Sigmoid colon (tissue), 7 donors: ENCODE results near the gene LINGO1. TPM values are rescaled to one million over a fixed set of nuclear protein-coding genes. Genes with fewer than 3 reads are reported as not detected.

Source experiments
- DNase-seq: peaks from one replicate; pipeline ENCODE4 v3.0.0-alpha.2; 2019
- H3K27ac ChIP-seq, 4 donors: fragments of 200-600 bp; sonication (generic); one replicate each; pipeline ENCODE4 v1.5.1; 2016 to 2019; ENCODE audit warnings: mild to moderate bottlenecking in 1 of 4
- H3K27me3 ChIP-seq, 3 donors: fragments of 200-600 bp; sonication (generic); one replicate each; pipeline ENCODE4 v1.5.1; 2019; ENCODE audit warnings: mild to moderate bottlenecking in 1 of 3
- H3K36me3 ChIP-seq, 4 donors: fragments of 200-600 bp; sonication (generic); one replicate each; pipeline ENCODE4 v1.5.1; 2016 to 2019
- H3K4me1 ChIP-seq, 4 donors: fragments of 200-600 bp; sonication (generic); one replicate each; pipeline ENCODE4 v1.5.1; 2017 to 2019
- H3K4me3 ChIP-seq, 4 donors: fragments of 200-600 bp; sonication (generic); one replicate each; pipeline ENCODE4 v1.5.1; 2017 to 2019; ENCODE audit warnings: mild to moderate bottlenecking in 2 of 4, moderate library complexity in 1 of 4
- H3K9me3 ChIP-seq, 4 donors: fragments of 200-600 bp in 3 of 4; sonication (generic) in 3 of 4; one replicate each; pipeline versions ENCODE4 v1.5.1 to v1.6.1; 2013 to 2019
- EP300 ChIP-seq, 4 donors: sonication (generic); formaldehyde crosslinking; IDR thresholded peaks; one replicate each; pipeline ENCODE4 v1.6.1; 2017; ENCODE audit warnings: antibody characterized with exemption in 4 of 4
- POLR2A ChIP-seq, 2 donors: fragments of 450-650 bp; IDR thresholded peaks; one replicate each; pipeline ENCODE4 v1.6.1; 2016; ENCODE audit warnings: antibody characterized with exemption in 2 of 2, mild to moderate bottlenecking in 2 of 2, moderate library complexity in 2 of 2
- POLR2AphosphoS5 ChIP-seq, 4 donors: sonication (generic); formaldehyde crosslinking; IDR thresholded peaks; one replicate each; pipeline ENCODE4 v1.6.1; 2017; ENCODE audit warnings: antibody characterized with exemption in 4 of 4
- WGBS, 2 donors: extraction: QIAGEN DNeasy Blood & Tissue Kit; methylation state at CpG; one replicate each; pipeline ENCODE4 v1.1.7; 2013; 5-methylcytosine and 5-hydroxymethylcytosine counted together
- intact Hi-C: fragments of 100-400 bp; cut with DNase I; formaldehyde crosslinking; loops from one replicate; pipeline ENCODE4 v1.15.1; 2023
- polyA plus RNA-seq, 3 donors: library from polyadenylated mRNA; stranded (reverse); fragments of 200-250 nt; gene quantifications; one replicate each; pipeline ENCODE4 v1.2.3, GENCODE V29; 2013
- total RNA-seq, 4 donors: library from RNA; depleted of rRNA; stranded (reverse); fragments of >200 nt; gene quantifications; one replicate each; pipeline ENCODE4 v1.1.0, GENCODE V29; 2016
- TF ChIP-seq, protein P1 (sequence below), 4 experiments: fragments of 450-650 bp in 3 of 4; fragments of 200-600 bp in 1 of 4; IDR thresholded peaks; one replicate each; pipeline ENCODE4 v1.5.1; 2016 to 2019; ENCODE audit warnings: antibody characterized with exemption in 4 of 4, mild to moderate bottlenecking in 3 of 4, moderate library complexity in 2 of 4
- donor health status: healthy with polysubstance abuse.
- donor health status: Bipolar disorder and iron deficiency.
- donor health status: healthy.

Gene LINGO1
- total and polyA plus RNA-seq, 7 donors, result under 0.01 to 3.9 (median 0.68) TPM

DNA sequence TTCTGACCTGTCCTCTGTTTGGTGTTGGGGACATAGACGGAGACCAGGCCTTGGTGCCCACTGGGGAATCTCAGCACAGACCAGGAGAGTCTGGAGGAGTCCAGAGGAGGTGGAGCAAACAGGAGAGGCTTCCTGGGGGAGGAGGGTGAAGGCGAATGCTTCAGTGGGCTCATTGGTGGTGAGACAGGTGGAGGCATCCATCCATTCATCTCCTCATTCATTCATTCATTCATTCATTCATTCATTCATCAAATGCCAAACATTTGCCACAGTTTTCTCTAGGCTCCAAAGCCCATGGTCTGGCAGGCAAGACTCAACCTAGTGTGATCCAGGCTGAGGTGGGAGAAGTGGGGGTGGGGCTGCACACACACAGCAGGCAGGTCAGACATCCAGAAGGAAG lies 7.9 kb upstream of the LINGO1 start:
- no peaks in the 10 kb centered on the region for H3K4me1 ChIP-seq
- no peaks in the 10 kb centered on the region for H3K36me3 ChIP-seq
- H3K27ac ChIP-seq, result no peak overlapping the region
- no peak for DNase-seq
- TF ChIP-seq POLR2A (IDR thresholded peaks at IDR 0.05) (no peak), EP300 (IDR thresholded peaks at IDR 0.05) (no peak), POLR2AphosphoS5 (IDR thresholded peaks at IDR 0.05) (no peak)
- TF ChIP-seq, protein P1, sequence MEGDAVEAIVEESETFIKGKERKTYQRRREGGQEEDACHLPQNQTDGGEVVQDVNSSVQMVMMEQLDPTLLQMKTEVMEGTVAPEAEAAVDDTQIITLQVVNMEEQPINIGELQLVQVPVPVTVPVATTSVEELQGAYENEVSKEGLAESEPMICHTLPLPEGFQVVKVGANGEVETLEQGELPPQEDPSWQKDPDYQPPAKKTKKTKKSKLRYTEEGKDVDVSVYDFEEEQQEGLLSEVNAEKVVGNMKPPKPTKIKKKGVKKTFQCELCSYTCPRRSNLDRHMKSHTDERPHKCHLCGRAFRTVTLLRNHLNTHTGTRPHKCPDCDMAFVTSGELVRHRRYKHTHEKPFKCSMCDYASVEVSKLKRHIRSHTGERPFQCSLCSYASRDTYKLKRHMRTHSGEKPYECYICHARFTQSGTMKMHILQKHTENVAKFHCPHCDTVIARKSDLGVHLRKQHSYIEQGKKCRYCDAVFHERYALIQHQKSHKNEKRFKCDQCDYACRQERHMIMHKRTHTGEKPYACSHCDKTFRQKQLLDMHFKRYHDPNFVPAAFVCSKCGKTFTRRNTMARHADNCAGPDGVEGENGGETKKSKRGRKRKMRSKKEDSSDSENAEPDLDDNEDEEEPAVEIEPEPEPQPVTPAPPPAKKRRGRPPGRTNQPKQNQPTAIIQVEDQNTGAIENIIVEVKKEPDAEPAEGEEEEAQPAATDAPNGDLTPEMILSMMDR (IDR thresholded peaks at IDR 0.05), result no peak
- H3K9me3 ChIP-seq, result no peaks in the 10 kb centered on the region
- H3K27me3 ChIP-seq, result peaks cover 0 to 12% (median 12%) of the 10 kb centered on the region in 3 donors
- H3K4me3 ChIP-seq, result no peak overlapping the region
- 65 to 69% methylated on average over 2 of the region's 2 CpGs for WGBS, 2 donors
- intact Hi-C loops, result no loop called here

- intact Hi-C loops, result no loop called here
- DNase-seq, result no peak
- peaks cover 7 to 24% (median 23%) of the 10 kb centered on the region in 3 donors for H3K27me3 ChIP-seq
- no peak overlapping the region for H3K27ac ChIP-seq
- H3K9me3 ChIP-seq, result no peaks in the 10 kb centered on the region
- 92 to 94% methylated on average over 12 of the region's 12 CpGs for WGBS, 2 donors
- no peaks in the 10 kb centered on the region for H3K36me3 ChIP-seq
- TF ChIP-seq EP300 (IDR thresholded peaks at IDR 0.05) (no peak), POLR2A (IDR thresholded peaks at IDR 0.05) (no peak), POLR2AphosphoS5 (IDR thresholded peaks at IDR 0.05) (no peak)
- TF ChIP-seq, protein P1 (IDR thresholded peaks at IDR 0.05), result no peak
- H3K4me1 ChIP-seq, result peaks cover 0 to 5% (median 2%) of the 10 kb centered on the region in 4 donors
- H3K4me3 ChIP-seq, result no peak overlapping the region
Measured at GRCh38 chr15:77639431-77639830, 6.7 kb upstream of the LINGO1 start.

GRCh38 chr15:77637851-77638692 lies 5.4 kb upstream of the LINGO1 start:
- Histone ChIP-seq H3K9me3 (no peaks in the 10 kb centered on the region), H3K27me3 (peaks cover 12 to 38% (median 34%) of the 10 kb centered on the region in 3 donors), H3K27ac (no peak overlapping the region), H3K36me3 (no peaks in the 10 kb centered on the region), H3K4me3 (no peak overlapping the region), H3K4me1 (peaks cover 0 to 16% (median 10%) of the 10 kb centered on the region in 4 donors)
- DNase-seq, result no peak
- TF ChIP-seq POLR2AphosphoS5 (IDR thresholded peaks at IDR 0.05) (no peak), EP300 (IDR thresholded peaks at IDR 0.05) (no peak), POLR2A (IDR thresholded peaks at IDR 0.05) (no peak)
- TF ChIP-seq, protein P1 (IDR thresholded peaks at IDR 0.05), result no peak
- WGBS, 2 donors, result 74 to 76% methylated on average over 10 of the region's 10 CpGs
- intact Hi-C loops, result no loop called here

- no peaks in the 10 kb centered on the region for H3K9me3 ChIP-seq
- no peak overlapping the region for H3K27ac ChIP-seq
- no peak overlapping the region for H3K4me3 ChIP-seq
- H3K4me1 ChIP-seq, result peaks cover 0 to 27% (median 22%) of the 10 kb centered on the region in 4 donors
- TF ChIP-seq POLR2AphosphoS5 (IDR thresholded peaks at IDR 0.05), result no peak
- TF ChIP-seq POLR2A (IDR thresholded peaks at IDR 0.05), result no peak
- TF ChIP-seq, protein P1 (IDR thresholded peaks at IDR 0.05), result no peak
- no peak for TF ChIP-seq EP300 (IDR thresholded peaks at IDR 0.05)
- H3K27me3 ChIP-seq, result peaks cover 26 to 53% (median 43%) of the 10 kb centered on the region in 3 donors
- H3K36me3 ChIP-seq, result no peaks in the 10 kb centered on the region
- no peak for DNase-seq
- intact Hi-C loops, result no loop called here
- WGBS, 2 donors, result 55 to 77% methylated on average over 5 of the region's 5 CpGs
Measured at GRCh38 chr15:77636209-77636608, 3.5 kb upstream of the LINGO1 start.
